ENCODE results near the gene NRARP.
A peak's percentile ranks its signal among the peaks of the same experiment; 100 is the strongest.

NRARP gene

GRCh38 chr9:137253717-137254623 is 48.1 kb downstream of the NRARP start:
- Histone ChIP-seq H3K4me1 (ENCODE audit: control insufficient read depth, insufficient read depth, low read length) (peaks cover 4% of the 10 kb centered on the region), H3K27me3 (ENCODE audit: control insufficient read depth, insufficient read depth, low read length) (no peaks in the 10 kb centered on the region), H3K4me3 (ENCODE audit: low read depth, low read length) (peak overlapping the region; percentile 86), H3K36me3 (ENCODE audit: control insufficient read depth, insufficient read depth, low read length) (peaks cover 11% of the 10 kb centered on the region), H3K9me3 (ENCODE audit: control insufficient read depth, insufficient read depth, low read length) (no peaks in the 10 kb centered on the region), H3K9ac (ENCODE audit: low read depth, low read length) (peak overlapping the region; percentile 81)

- Histone ChIP-seq H3K9me3 (ENCODE audit: control insufficient read depth, insufficient read depth, low read length) (no peaks in the 10 kb centered on the region), H3K27me3 (ENCODE audit: control insufficient read depth, insufficient read depth, low read length) (no peaks in the 10 kb centered on the region), H3K4me1 (ENCODE audit: control insufficient read depth, insufficient read depth, low read length) (peaks cover 4% of the 10 kb centered on the region), H3K9ac (ENCODE audit: low read depth, low read length) (no peak overlapping the region), H3K4me3 (ENCODE audit: low read depth, low read length) (no peak overlapping the region), H3K36me3 (ENCODE audit: control insufficient read depth, insufficient read depth, low read length) (peaks cover 8% of the 10 kb centered on the region)
Measured at GRCh38 chr9:137252555-137253506, 49.2 kb downstream of the NRARP start.

- peak overlapping the region; percentile 24 for H3K9ac ChIP-seq (ENCODE audit: low read depth, low read length)
- H3K4me3 ChIP-seq (ENCODE audit: low read depth, low read length) = no peak overlapping the region
- H3K36me3 ChIP-seq (ENCODE audit: control insufficient read depth, insufficient read depth, low read length) = peaks cover 5% of the 10 kb centered on the region
- H3K27me3 ChIP-seq (ENCODE audit: control insufficient read depth, insufficient read depth, low read length) = no peaks in the 10 kb centered on the region
- no peaks in the 10 kb centered on the region for H3K9me3 ChIP-seq (ENCODE audit: control insufficient read depth, insufficient read depth, low read length)
- H3K4me1 ChIP-seq (ENCODE audit: control insufficient read depth, insufficient read depth, low read length) = peaks cover 4% of the 10 kb centered on the region
Measured at GRCh38 chr9:137251490-137252268, 50.4 kb downstream of the NRARP start.

- no peaks in the 10 kb centered on the region for H3K36me3 ChIP-seq (ENCODE audit: control insufficient read depth, insufficient read depth, low read length)
- no peak within 1 kb of the TSS for H3K4me3 ChIP-seq (ENCODE audit: low read depth, low read length)
- H3K9me3 ChIP-seq (ENCODE audit: control insufficient read depth, insufficient read depth, low read length) = no peaks in the 10 kb centered on the region
- H3K27me3 ChIP-seq (ENCODE audit: control insufficient read depth, insufficient read depth, low read length) = no peaks in the 10 kb centered on the region
- peaks cover 4% of the 10 kb centered on the region for H3K4me1 ChIP-seq (ENCODE audit: control insufficient read depth, insufficient read depth, low read length)
- peak within 1 kb of the TSS; percentile 24 for H3K9ac ChIP-seq (ENCODE audit: low read depth, low read length)
Measured at GRCh38 chr9:137251194-137251461, 50.9 kb downstream of the NRARP start, which contains the start of gene STPG3. Gene STPG3, plus strand, starts transcription at chr9:137251286. Its CDS starts 1 bp downstream, at chr9:137251287.

- Histone ChIP-seq H3K36me3 (ENCODE audit: control insufficient read depth, insufficient read depth, low read length) (no peaks in the 10 kb centered on the region), H3K4me1 (ENCODE audit: control insufficient read depth, insufficient read depth, low read length) (peaks cover 4% of the 10 kb centered on the region)
Measured at GRCh38 chr9:137250329-137251193, 51.5 kb downstream of the NRARP start.

More at GRCh38 chr9:137250329-137251193, 51.5 kb downstream of the NRARP start:
- Histone ChIP-seq H3K4me3 (ENCODE audit: low read depth, low read length) (no peak overlapping the region), H3K27me3 (ENCODE audit: control insufficient read depth, insufficient read depth, low read length) (no peaks in the 10 kb centered on the region), H3K9me3 (ENCODE audit: control insufficient read depth, insufficient read depth, low read length) (no peaks in the 10 kb centered on the region), H3K9ac (ENCODE audit: low read depth, low read length) (no peak overlapping the region)
